IMR-90 (cell line): ENCODE measurements around the gene CYB561D2. TPM values are rescaled to one million over a fixed set of nuclear protein-coding genes. Genes with fewer than 3 reads are reported as not detected.

ENCODE experiments used
- ATAC-seq: fragments of 200-7000 bp; cut with Tn5 transposase; 2 replicates; pipeline ENCODE4 v1.9.1; 2020; ENCODE audit warnings: low read depth, mild to moderate bottlenecking, moderate library complexity
- BruUV-seq: library from RNA; stranded (reverse); fragments of 400-500 nt; replicated peaks from 2 replicates; lab custom pipeline; 2021; lab: Mats Ljungman, UMichigan
- CTCF ChIA-PET: fragments of 300-600 bp; formaldehyde crosslinking; extraction: SDS; loops from one replicate; lab custom pipeline; 2021; ENCODE audit warnings: antibody characterized with exemption; lab: Yijun Ruan, JAX
- POLR2A ChIA-PET: fragments of 300-600 bp; sonication (Branson Sonifier 250); formaldehyde crosslinking; loops from one replicate; lab custom pipeline; 2022; ENCODE audit warnings: antibody characterized with exemption; ENCODE audit not compliant: unreplicated experiment; lab: Charles Lee
- DNase-seq: peaks from one replicate; pipeline ENCODE4 v3.0.0; 2013
- H2AFZ ChIP-seq: replicated peaks from 2 replicates; pipeline ENCODE3; 2013; ENCODE audit warnings: low read length, mild to moderate bottlenecking; ENCODE audit not compliant: poor library complexity
- H2AK5ac ChIP-seq: 2 replicates; pipeline ENCODE4 v1.6.1; 2013; ENCODE audit warnings: low read depth, low read length, inconsistent platforms
- H2AK9ac ChIP-seq: replicated peaks from 2 replicates; pipeline ENCODE3; 2013; ENCODE audit warnings: mild to moderate bottlenecking, low read depth, low read length, moderate library complexity; ENCODE audit not compliant: poor library complexity
- H2BK120ac ChIP-seq: 2 replicates; pipeline ENCODE4 v1.6.1; 2013; ENCODE audit warnings: low read depth, low read length, inconsistent platforms
- H2BK15ac ChIP-seq: 3 replicates; pipeline ENCODE4 v1.6.1; 2013; ENCODE audit warnings: low read depth, low read length, inconsistent platforms
- H2BK20ac ChIP-seq: 2 replicates; pipeline ENCODE4 v1.6.1; 2013; ENCODE audit warnings: low read depth, mild to moderate bottlenecking, inconsistent platforms, low read length, moderate library complexity
- H2BK5ac ChIP-seq: 2 replicates; pipeline ENCODE4 v1.6.1; 2013; ENCODE audit warnings: mild to moderate bottlenecking, low read depth, low read length, inconsistent platforms; ENCODE audit not compliant: poor library complexity, severe bottlenecking
- H3K14ac ChIP-seq: replicated peaks from 2 replicates; pipeline ENCODE4 v1.6.1; 2013; ENCODE audit warnings: low read depth, low read length, inconsistent platforms
- H3K18ac ChIP-seq: 2 replicates; pipeline ENCODE4 v1.6.1; 2013; ENCODE audit warnings: low read depth, low read length, control low read depth
- H3K23ac ChIP-seq: 2 replicates; pipeline ENCODE4 v1.6.1; 2013; ENCODE audit warnings: low read depth, low read length, inconsistent platforms
- H3K27ac ChIP-seq: 2 replicates; pipeline ENCODE4 v1.5.1; 2013; ENCODE audit warnings: mild to moderate bottlenecking, control low read depth, low read length; ENCODE audit not compliant: insufficient read depth
- H3K27me3 ChIP-seq: 2 replicates; pipeline ENCODE4 v1.6.1; 2013; ENCODE audit warnings: low read length; ENCODE audit not compliant: control insufficient read depth, insufficient read depth
- H3K36me3 ChIP-seq: 2 replicates; pipeline ENCODE4 v1.6.1; 2013; ENCODE audit warnings: low read length, mixed read lengths; ENCODE audit not compliant: control insufficient read depth, insufficient read depth
- H3K4ac ChIP-seq: 2 replicates; pipeline ENCODE4 v1.6.1; 2013; ENCODE audit warnings: low read depth, low read length, inconsistent platforms
- H3K4me1 ChIP-seq: 2 replicates; pipeline ENCODE4 v1.6.1; 2013; ENCODE audit warnings: low read length, mixed read lengths; ENCODE audit not compliant: control insufficient read depth, insufficient read depth
- H3K4me2 ChIP-seq: 2 replicates; pipeline ENCODE4 v1.6.1; 2013; ENCODE audit warnings: low read depth, mild to moderate bottlenecking, control low read depth, low read length, moderate library complexity
- H3K4me3 ChIP-seq: 2 replicates; pipeline ENCODE4 v1.5.1; 2013; ENCODE audit warnings: low read depth, mild to moderate bottlenecking, control low read depth, low read length, moderate library complexity; ENCODE audit not compliant: insufficient read depth
- H3K56ac ChIP-seq: 2 replicates; pipeline ENCODE4 v1.6.1; 2013; ENCODE audit warnings: low read length, inconsistent platforms; ENCODE audit not compliant: insufficient read depth; ENCODE audit errors: extremely low read depth
- H3K79me1 ChIP-seq, 2 experiments: 2 replicates each; pipeline ENCODE4 v1.6.1; 2013; ENCODE audit warnings: low read length in 2 of 2, inconsistent platforms in 1 of 2, low read depth in 1 of 2
- H3K9ac ChIP-seq: 2 replicates; pipeline ENCODE4 v1.6.1; 2013; ENCODE audit warnings: low read depth, low read length, control low read depth
- H3K9me1 ChIP-seq: 2 replicates; pipeline ENCODE4 v1.6.1; 2013; ENCODE audit warnings: low read length, inconsistent platforms; ENCODE audit not compliant: insufficient read depth
- H3K9me3 ChIP-seq: 2 replicates; pipeline ENCODE4 v1.6.1; 2013; ENCODE audit warnings: low read length; ENCODE audit not compliant: control insufficient read depth, insufficient read depth
- H4K20me1 ChIP-seq: 2 replicates; pipeline ENCODE4 v1.6.1; 2013; ENCODE audit warnings: low read length, inconsistent platforms; ENCODE audit not compliant: insufficient read depth
- H4K5ac ChIP-seq: 2 replicates; pipeline ENCODE4 v1.6.1; 2013; ENCODE audit warnings: mild to moderate bottlenecking, low read depth, low read length, control low read depth
- H4K8ac ChIP-seq, 2 experiments: 2 replicates each; pipeline ENCODE4 v1.6.1; 2013; ENCODE audit warnings: low read depth in 2 of 2, low read length in 2 of 2, control low read depth in 1 of 2, inconsistent platforms in 1 of 2
- H4K91ac ChIP-seq: 2 replicates; pipeline ENCODE4 v1.6.1; 2013; ENCODE audit warnings: low read depth, low read length, inconsistent platforms; ENCODE audit not compliant: insufficient read depth
- BHLHE40 ChIP-seq: fragments of 150-350 bp; IDR thresholded peaks from 2 replicates; pipeline ENCODE4 v1.6.1; 2016; ENCODE audit warnings: mild to moderate bottlenecking, low read depth, low read length
- CEBPB ChIP-seq: IDR thresholded peaks from 2 replicates; pipeline ENCODE4 v1.6.1; 2012; ENCODE audit warnings: low read depth, low read length, improper control_type of control experiment
- CHD1 ChIP-seq: IDR thresholded peaks from 2 replicates; pipeline ENCODE4 v1.6.1; 2012; ENCODE audit warnings: low read depth, low read length, improper control_type of control experiment
- CTCF ChIP-seq: conservative IDR thresholded peaks from 2 replicates; pipeline ENCODE4 v1.5.1; 2012; ENCODE audit warnings: mild to moderate bottlenecking, low read depth, low read length, improper control_type of control experiment
- ELK1 ChIP-seq: fragments of 150-350 bp; IDR thresholded peaks from 2 replicates; pipeline ENCODE4 v1.6.1; 2016; ENCODE audit warnings: low read depth, mild to moderate bottlenecking, low read length, moderate library complexity, borderline replicate concordance
- FOS ChIP-seq: fragments of 150-350 bp; IDR thresholded peaks from 2 replicates; pipeline ENCODE4 v1.6.1; 2016; ENCODE audit warnings: low read depth, low read length
- MAFK ChIP-seq: IDR thresholded peaks from 2 replicates; pipeline ENCODE4 v1.6.1; 2012; ENCODE audit warnings: low read depth, low read length, improper control_type of control experiment
- MAZ ChIP-seq: IDR thresholded peaks from 2 replicates; pipeline ENCODE4 v1.6.1; 2012; ENCODE audit warnings: low read depth, mild to moderate bottlenecking, low read length, improper control_type of control experiment, moderate library complexity, borderline replicate concordance
- MXI1 ChIP-seq: IDR thresholded peaks from 2 replicates; pipeline ENCODE4 v1.6.1; 2012; ENCODE audit warnings: low read depth, mild to moderate bottlenecking, low read length, moderate library complexity, borderline replicate concordance
- NFE2L2 ChIP-seq: fragments of 150-350 bp; IDR thresholded peaks from 2 replicates; pipeline ENCODE4 v1.6.1; 2016; ENCODE audit warnings: low read depth, mild to moderate bottlenecking, low read length
- POLR2A ChIP-seq: IDR thresholded peaks from 2 replicates; pipeline ENCODE4 v1.6.1; 2012; ENCODE audit warnings: mild to moderate bottlenecking, low read depth, low read length
- RCOR1 ChIP-seq: IDR thresholded peaks from 2 replicates; pipeline ENCODE4 v1.6.1; 2012; ENCODE audit warnings: mild to moderate bottlenecking, low read length, improper control_type of control experiment; ENCODE audit not compliant: insufficient replicate concordance
- RFX5 ChIP-seq: IDR thresholded peaks from 2 replicates; pipeline ENCODE4 v1.8.0; 2012; ENCODE audit warnings: low read depth, mild to moderate bottlenecking, low read length, moderate library complexity
- SMC3 ChIP-seq: fragments of 150-350 bp; IDR thresholded peaks from 2 replicates; pipeline ENCODE4 v1.6.1; 2016; ENCODE audit warnings: low read depth, mild to moderate bottlenecking, antibody characterized with exemption, low read length, moderate library complexity
- USF2 ChIP-seq: fragments of 150-350 bp; IDR thresholded peaks from 2 replicates; pipeline ENCODE4 v1.6.1; 2017; ENCODE audit warnings: mild to moderate bottlenecking, antibody characterized with exemption, low read length, low read depth
- WGBS, 2 experiments: methylation state at CpG; one replicate each; pipeline versions ENCODE4 v1.1.5 to v1.1.7; 2013; ENCODE audit warnings: missing lambda C conversion rate in 2 of 2; ENCODE audit not compliant: insufficient read length in 1 of 2; ENCODE audit errors: extremely low coverage in 2 of 2; 5-methylcytosine and 5-hydroxymethylcytosine counted together
- dilution Hi-C: fragments of 300-500 bp; cut with HindIII; formaldehyde crosslinking; loops from one replicate; pipeline ENCODE4 v1.14.3; 2018; ENCODE audit warnings: low sequenced_read_pairs; ENCODE audit not compliant: unreplicated experiment
- in situ Hi-C: fragments of 300-500 bp; cut with MboI; formaldehyde crosslinking; loops from 3 replicates; pipeline ENCODE4 v1.14.3; 2019; ENCODE audit warnings: low sequenced_read_pairs, inconsistent platforms, mixed read lengths
- intact Hi-C: fragments of 100-400 bp; cut with micrococcal nuclease; formaldehyde crosslinking; loops from 2 replicates; pipeline ENCODE4 v1.10.0; 2022
- polyA plus RNA-seq, 3 experiments: library from polyadenylated mRNA; depleted of rRNA; stranded (reverse); fragments of >200 nt; gene quantifications; 2 replicates each; pipeline ENCODE4 v1.2.3, GENCODE V29; 2012; ENCODE audit warnings: low replicate concordance in 1 of 3
- total RNA-seq: library from RNA; depleted of rRNA; stranded (reverse); fragments of >200 nt; gene quantifications from 2 replicates; pipeline ENCODE4 v1.2.3, GENCODE V29; 2012

CYB561D2 gene
- total and polyA plus RNA-seq, 2 of the 4 experiments (the other 2 are of a cell fraction), result 29.2 to 31.7 TPM

- no peak overlapping the region for H3K18ac ChIP-seq
- 90% methylated on average over 5 of the region's 10 CpGs; no CpG with 5 or more reads in 1 of the 2 experiments for WGBS, 2 experiments
- H2BK120ac ChIP-seq, result no peak overlapping the region
- H3K4ac ChIP-seq, result no peak overlapping the region
- DNase-seq (no peak), ATAC-seq (no peak)
- H3K9me3 ChIP-seq, result no peaks in the 10 kb centered on the region
- BruUV-seq, result no TSS peak
- no peak overlapping the region for H2BK20ac ChIP-seq
- no peak overlapping the region for H3K4me2 ChIP-seq
- no peak overlapping the region for H2AFZ ChIP-seq
- TF ChIP-seq BHLHE40, result no peak
- TF ChIP-seq CEBPB, result no peak
- TF ChIP-seq FOS, result no peak
- no peak for TF ChIP-seq MXI1
- no peak for TF ChIP-seq CHD1
- TF ChIP-seq SMC3, result no peak
- TF ChIP-seq ELK1, result no peak
- no peak for TF ChIP-seq CTCF
- no peak for TF ChIP-seq MAFK
- TF ChIP-seq USF2, result no peak
- TF ChIP-seq MAZ, result no peak
- TF ChIP-seq RFX5, result no peak
- no peak for TF ChIP-seq NFE2L2
- TF ChIP-seq RCOR1, result no peak
- no peak for TF ChIP-seq POLR2A
- H3K27ac ChIP-seq, result no peak overlapping the region
- no peak overlapping the region for H3K4me3 ChIP-seq
- peaks cover 56% of the 10 kb centered on the region for H3K27me3 ChIP-seq
- no peaks in the 10 kb centered on the region for H3K36me3 ChIP-seq
- H3K79me1 ChIP-seq, result no peaks in the 10 kb centered on the region
- H3K4me1 ChIP-seq, result no peaks in the 10 kb centered on the region
- POLR2A ChIA-PET, result no interaction called here
- H3K14ac ChIP-seq, result no peak overlapping the region
- dilution Hi-C loops (no loop called here), intact Hi-C loops (no loop called here), in situ Hi-C loops (no loop called here)
- no peaks in the 10 kb centered on the region; the same call in 1 of the 2 replicates for H3K9me1 ChIP-seq
- H3K56ac ChIP-seq, result no peak overlapping the region
- no peak overlapping the region for H2BK5ac ChIP-seq
- no peak overlapping the region for H4K8ac ChIP-seq
- CTCF ChIA-PET, result no interaction called here
- H3K23ac ChIP-seq, result no peak overlapping the region
- no peak overlapping the region for H4K91ac ChIP-seq
- H4K20me1 ChIP-seq, result no peaks in the 10 kb centered on the region
- no peak overlapping the region for H2BK15ac ChIP-seq
- H2AK5ac ChIP-seq, result no peak overlapping the region
- no peak overlapping the region for H3K9ac ChIP-seq
- H2AK9ac ChIP-seq, result no peak overlapping the region
- H4K5ac ChIP-seq, result no peak overlapping the region
Observed at GRCh38 chr3:50396502-50396901, 45.8 kb downstream of the CYB561D2 start.
